GM19025 (cell line): ENCODE data around the gene PHACTR4.
"Not testable (repeated sequence)": the region's sequence is repeated elsewhere in the genome, so short reads cannot be mapped to it uniquely, and the experiment has no call there.

Experiments
- ATAC-seq: cut with Tn5 transposase; IDR thresholded peaks from one replicate; pipeline ENCODE4 v1.9.1; 2021; ENCODE audit warnings: mild to moderate bottlenecking, low read depth, moderate library complexity; ENCODE audit not compliant: unreplicated experiment

PHACTR4 gene

DNA sequence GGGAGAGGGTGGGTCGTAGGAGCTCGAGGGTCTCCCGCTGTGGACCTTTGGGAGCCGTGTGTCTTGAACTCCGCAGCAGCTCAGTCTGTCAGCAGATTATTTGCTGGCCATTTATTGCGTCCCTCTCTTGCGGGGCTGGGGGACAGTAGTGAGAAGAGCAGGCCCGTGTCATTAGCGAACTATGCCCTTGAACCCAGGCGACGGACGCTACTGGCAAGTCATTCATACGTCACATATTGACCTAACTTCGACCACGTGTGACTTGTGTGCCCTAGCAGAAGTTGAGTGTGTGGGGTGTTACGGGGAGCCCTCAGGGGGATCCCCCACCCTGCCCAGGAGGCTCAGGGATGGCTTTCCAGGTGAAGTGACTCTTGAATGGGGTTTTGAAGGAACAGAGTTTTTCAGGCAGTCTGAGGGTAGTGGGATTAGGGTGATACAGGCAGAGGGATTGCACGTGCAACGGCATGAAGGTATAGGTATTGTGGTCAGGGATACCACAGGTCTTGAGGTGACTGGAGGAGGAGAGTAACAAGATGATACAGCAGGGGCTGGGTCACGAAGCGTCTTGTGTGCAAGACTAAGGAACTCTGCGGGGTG, 149.3 kb downstream of the PHACTR4 start:
- no peak for ATAC-seq

DNA sequence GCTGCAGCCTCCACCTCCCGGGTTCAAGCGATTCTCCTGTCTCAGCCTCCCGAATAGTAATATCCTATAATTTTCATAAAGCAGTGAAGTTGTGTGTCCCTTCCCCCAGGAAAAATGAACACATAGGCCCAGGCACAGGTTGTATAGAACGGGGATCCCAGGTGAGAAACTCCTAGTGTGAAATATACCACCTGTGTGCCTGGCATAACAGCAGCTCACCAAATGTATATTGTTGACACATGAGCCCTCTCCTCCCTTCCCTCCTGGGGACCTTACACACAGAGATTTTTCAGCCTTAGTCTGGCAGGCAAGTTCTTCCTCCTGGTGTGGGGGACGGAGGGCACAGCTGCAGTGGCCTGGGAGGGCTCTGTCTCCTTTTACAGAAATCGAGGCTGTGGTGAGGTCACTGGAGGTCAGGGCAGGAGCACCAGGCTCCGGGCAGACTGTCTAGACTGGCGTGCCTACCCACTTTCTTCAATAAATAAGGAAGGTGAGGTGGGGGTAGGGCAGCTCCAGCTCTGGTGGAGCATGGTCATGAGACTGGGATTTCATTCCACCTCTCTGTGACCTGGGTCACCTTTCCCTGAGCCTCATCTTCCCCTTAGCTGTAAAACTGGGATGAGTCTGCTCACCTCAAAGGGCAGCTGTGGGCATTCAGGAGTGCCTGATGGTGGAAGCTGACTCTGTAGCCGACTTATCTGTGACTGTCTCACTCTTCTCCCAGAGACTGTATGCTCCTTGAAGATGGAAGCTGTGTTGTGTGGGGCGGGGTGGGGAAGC, 150.6 kb downstream of the PHACTR4 start:
- ATAC-seq, result no peak

- not testable (repeated sequence) for ATAC-seq
These were observed 151.3 kb downstream of the PHACTR4 start for GRCh38 chr1:28520796-28521195.

- no peak for ATAC-seq
These were observed 152.1 kb downstream of the PHACTR4 start for GRCh38 chr1:28521502-28522164.

- ATAC-seq, result not testable (repeated sequence)
These were observed 153.0 kb downstream of the PHACTR4 start for GRCh38 chr1:28522537-28522936.

GRCh38 chr1:28525002-28525642, 155.6 kb downstream of the PHACTR4 start:
- ATAC-seq, result not testable (repeated sequence)

DNA sequence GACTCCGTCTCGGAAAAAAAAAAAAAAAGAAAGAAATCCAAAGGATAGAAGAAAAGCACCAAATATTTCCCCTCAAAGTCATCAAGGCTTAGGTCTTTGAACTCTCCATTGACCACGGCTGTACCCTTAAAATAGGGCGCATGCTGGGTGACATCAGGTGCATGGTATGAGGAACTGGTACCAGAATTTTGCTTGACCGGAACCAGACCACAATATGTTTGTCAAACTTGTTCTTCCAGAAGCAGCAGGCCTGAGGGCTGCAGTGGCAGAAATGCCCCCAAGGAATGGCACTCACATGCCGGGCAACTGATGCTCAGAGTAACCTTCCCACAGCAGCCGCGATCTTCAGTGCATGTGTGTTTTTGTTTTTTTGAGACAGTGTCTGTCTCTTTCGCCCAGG, 157.3 kb downstream of the PHACTR4 start:
- ATAC-seq, result no peak

- ATAC-seq, result no peak
These were observed 160.9 kb downstream of the PHACTR4 start for GRCh38 chr1:28530456-28530855.

GRCh38 chr1:28534671-28535070, 165.1 kb downstream of the PHACTR4 start:
- ATAC-seq, result no peak

DNA sequence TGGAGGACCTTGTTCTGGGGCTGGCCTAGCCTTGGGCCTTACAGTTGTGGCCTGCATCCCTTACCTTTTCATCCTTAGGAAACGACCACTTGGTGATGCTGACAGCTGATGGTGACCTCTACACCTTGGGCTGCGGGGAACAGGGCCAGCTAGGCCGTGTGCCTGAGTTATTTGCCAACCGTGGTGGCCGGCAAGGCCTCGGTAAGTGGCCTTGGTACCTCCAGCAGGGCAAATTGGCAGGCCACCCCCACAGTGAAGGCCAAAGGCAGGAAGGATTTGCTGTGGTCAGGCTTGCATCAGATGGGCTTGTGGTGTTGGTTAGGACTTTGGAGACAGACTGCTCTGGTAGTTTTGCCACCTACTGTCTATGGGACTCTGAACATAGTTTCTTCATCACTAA, 165.6 kb downstream of the PHACTR4 start:
- no peak for ATAC-seq

DNA sequence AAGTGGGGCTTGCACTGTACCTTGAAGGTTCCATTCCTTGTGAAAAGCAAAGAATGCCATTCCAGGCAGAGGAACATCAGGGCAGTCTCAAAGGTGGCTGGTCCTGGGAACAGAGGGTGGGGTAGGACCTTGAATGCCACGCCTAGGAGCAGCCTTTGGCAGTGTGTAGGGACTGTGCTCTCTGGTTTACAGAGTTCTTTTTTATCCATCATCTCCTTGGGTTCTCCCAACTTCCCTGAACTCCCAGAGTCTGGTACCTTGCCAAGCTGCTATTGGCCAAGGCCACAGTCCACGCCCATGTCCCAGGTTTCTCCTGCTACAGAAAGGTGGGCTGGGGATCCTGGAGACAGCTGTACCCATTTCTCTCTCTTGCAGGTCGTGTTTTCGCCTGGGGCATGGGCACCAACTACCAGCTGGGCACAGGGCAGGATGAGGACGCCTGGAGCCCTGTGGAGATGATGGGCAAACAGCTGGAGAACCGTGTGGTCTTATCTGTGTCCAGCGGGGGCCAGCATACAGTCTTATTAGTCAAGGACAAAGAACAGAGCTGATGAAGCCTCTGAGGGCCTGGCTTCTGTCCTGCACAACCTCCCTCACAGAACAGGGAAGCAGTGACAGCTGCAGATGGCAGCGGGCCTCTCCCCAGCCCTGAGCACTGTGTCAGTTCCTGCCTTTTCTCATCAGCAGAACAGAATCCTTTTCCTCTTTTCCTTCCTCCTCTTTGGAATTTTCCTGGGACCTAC, 168.1 kb downstream of the PHACTR4 start:
- ATAC-seq, result no peak

DNA sequence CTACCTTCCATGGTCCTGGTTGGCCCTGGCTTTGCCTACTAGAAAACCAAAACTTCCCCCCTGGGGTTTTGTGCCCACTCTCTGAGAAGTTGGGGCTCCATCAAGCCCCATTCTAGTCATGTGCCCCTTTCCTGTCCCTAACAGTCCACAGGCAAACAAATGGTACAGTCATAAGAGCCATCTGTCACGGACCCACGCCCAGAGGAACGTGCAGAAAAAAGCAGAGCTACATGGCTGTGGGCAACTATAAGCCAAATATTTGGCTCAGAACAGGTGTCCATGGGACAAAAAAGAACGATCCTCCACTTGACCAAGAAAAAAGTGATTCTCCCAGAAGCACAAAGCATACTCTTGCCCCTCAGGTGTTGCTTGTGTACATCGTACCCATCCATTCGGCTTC, 168.7 kb downstream of the PHACTR4 start:
- no peak for ATAC-seq

DNA sequence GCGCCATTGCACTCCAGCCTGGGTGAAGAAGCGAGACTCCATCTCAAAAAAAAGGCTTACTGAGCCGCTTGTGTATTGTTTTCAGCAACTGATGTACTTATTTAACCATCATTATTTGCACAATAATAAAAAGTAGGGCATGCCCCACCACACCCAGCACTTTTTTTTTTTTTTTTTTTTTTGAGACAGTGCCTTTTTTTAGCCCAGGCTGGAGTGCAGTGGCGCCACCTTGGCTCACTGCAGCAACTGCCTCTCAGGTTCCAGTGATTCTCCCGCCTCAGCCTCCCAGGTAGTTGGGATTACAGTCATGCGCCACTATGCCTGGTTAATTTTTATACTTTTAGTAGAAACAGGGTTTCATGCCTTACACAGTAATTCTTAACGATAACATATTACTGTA, 171.1 kb downstream of the PHACTR4 start:
- ATAC-seq, result no peak

- ATAC-seq, result not testable (repeated sequence)
These were observed 172.0 kb downstream of the PHACTR4 start for GRCh38 chr1:28541414-28542015.

DNA sequence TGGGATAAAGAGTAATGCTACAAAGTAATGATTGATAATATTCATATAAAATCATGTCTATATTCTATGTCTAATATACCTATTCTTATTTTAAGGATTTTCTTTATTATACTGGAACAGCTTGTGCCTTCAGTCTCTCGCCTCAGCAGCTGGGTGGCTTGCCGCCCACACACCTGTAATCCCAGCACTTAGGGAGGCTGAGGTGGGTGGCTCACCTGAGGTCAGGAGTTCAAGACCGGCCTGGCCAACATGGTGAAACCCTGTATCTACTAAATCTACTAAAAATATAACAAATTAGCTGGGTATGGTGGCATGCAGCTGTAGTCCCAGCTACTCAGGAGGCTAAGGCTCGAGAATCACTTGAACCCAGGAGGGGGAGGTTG, 175.7 kb downstream of the PHACTR4 start:
- no peak for ATAC-seq

DNA sequence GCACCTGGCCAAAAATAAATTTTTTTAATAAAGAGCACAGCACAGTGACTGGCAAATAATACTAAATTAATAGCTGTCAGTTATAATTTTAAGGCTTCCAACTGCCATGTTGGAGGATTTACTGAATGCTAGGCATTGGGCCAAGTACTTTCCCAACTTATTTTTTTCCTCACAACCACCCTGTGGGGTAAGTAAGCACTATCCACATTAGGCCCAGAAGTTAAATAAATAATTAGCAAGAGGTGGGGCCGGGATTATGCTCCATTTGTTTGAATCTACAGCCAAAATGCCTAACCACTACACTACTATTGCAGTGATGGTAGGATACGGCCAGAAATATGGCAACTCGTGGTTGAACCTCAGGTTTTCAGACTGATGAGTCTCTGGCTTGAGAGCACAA, 178.8 kb downstream of the PHACTR4 start:
- no peak for ATAC-seq
